ENCODE results near the gene RBM6.

DNA sequence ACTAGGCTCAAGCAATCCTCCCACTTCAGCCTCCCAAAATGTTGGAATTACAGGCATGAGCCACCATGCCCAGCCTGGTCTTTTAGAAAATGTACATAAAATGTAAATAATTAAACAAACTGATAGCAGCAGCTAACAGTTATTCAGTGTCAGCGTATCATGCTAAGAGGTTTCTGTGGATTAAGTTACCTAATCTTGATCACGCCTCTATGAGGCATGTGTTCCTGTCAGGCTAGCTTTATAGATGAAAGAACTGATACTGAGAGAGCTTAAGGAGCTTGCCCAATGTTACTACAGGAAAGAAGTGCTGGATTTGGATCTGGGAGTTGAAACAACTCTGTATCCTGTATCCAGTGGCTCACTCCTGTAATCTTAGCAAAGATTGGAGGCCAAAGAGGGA, 25.0 kb upstream of the RBM6 start:
- no peak for TF ChIP-seq JUND (IDR thresholded peaks at IDR 0.05)
- TF ChIP-seq EZH2phosphoT487 (IDR thresholded peaks at IDR 0.05; ENCODE audit: borderline replicate concordance, low read depth) = no peak
- TF ChIP-seq GABPA (IDR thresholded peaks at IDR 0.05; ENCODE audit: low read depth) = no peak
- TF ChIP-seq CTCF (IDR thresholded peaks at IDR 0.05) = no peak
- no peak for TF ChIP-seq POLR2AphosphoS5 (IDR thresholded peaks at IDR 0.05; ENCODE audit: low read depth, low read length)
- TF ChIP-seq TAF1 (IDR thresholded peaks at IDR 0.05; ENCODE audit: borderline replicate concordance, low read depth, low read length) = no peak
- TF ChIP-seq ZBTB33 (IDR thresholded peaks at IDR 0.05; ENCODE audit: borderline replicate concordance, low read depth) = no peak
